Loucy (cell line): ENCODE measurements around the gene DDX42.

Experiments used
- EZH2phosphoT487 ChIP-seq: fragments of 200-600 bp; IDR thresholded peaks from 2 replicates; pipeline ENCODE4 v1.6.1; 2018; ENCODE audit warnings: antibody characterized with exemption, mild to moderate bottlenecking, moderate library complexity, borderline replicate concordance
- TF ChIP-seq, protein P1 (sequence below): fragments of 200-600 bp; sonication (generic); conservative IDR thresholded peaks from 2 replicates; pipeline ENCODE4 v1.5.1; 2014; ENCODE audit warnings: mild to moderate bottlenecking, antibody characterized with exemption, low read length

DNA sequence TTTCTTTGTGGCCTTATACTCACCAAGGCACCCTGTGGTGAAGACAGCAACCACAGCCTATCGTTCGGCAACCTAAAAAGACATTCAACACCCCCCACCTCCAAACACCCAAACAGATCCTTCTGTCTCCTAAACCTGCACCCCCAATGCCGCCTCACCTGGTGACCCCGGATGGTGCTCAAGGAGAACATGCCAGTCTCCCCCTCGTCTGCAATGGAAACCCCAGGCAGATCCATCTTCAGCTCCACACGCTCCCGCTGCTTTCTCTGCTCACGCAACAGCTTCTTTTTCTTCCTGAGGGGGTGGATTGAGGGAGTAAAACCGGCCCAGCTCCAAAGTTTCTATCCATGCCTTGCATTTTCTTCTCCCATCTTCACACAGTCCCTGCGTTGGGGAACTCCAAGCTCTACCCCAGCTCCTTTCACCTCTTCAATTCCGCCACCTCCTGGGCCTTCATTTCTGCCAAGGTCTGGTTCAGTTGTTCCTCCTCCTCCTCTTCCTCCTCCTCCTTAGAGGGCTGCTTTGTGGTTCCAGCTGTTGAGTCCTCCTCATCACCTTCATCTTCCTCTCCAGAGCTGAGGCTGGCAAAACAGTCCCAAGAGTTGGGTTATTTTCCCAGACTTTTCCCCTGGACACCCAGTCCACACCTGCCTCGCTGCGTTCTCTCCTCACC lies 49.8 kb downstream of the DDX42 start:
- TF ChIP-seq, protein P1, sequence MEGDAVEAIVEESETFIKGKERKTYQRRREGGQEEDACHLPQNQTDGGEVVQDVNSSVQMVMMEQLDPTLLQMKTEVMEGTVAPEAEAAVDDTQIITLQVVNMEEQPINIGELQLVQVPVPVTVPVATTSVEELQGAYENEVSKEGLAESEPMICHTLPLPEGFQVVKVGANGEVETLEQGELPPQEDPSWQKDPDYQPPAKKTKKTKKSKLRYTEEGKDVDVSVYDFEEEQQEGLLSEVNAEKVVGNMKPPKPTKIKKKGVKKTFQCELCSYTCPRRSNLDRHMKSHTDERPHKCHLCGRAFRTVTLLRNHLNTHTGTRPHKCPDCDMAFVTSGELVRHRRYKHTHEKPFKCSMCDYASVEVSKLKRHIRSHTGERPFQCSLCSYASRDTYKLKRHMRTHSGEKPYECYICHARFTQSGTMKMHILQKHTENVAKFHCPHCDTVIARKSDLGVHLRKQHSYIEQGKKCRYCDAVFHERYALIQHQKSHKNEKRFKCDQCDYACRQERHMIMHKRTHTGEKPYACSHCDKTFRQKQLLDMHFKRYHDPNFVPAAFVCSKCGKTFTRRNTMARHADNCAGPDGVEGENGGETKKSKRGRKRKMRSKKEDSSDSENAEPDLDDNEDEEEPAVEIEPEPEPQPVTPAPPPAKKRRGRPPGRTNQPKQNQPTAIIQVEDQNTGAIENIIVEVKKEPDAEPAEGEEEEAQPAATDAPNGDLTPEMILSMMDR: no peak
- no peak for TF ChIP-seq EZH2phosphoT487
